Erythroblast (primary cell): ENCODE results near the gene TP53AIP1.

Experiments
- GATA1 ChIP-seq: IDR thresholded peaks from 2 replicates; pipeline ENCODE4 v1.6.1; 2011; ENCODE audit warnings: low read depth, mild to moderate bottlenecking, control low read depth, low read length, moderate library complexity
- POLR2A ChIP-seq: IDR thresholded peaks from 2 replicates; pipeline ENCODE4 v1.6.1; 2011; ENCODE audit warnings: mild to moderate bottlenecking, low read length

DNA sequence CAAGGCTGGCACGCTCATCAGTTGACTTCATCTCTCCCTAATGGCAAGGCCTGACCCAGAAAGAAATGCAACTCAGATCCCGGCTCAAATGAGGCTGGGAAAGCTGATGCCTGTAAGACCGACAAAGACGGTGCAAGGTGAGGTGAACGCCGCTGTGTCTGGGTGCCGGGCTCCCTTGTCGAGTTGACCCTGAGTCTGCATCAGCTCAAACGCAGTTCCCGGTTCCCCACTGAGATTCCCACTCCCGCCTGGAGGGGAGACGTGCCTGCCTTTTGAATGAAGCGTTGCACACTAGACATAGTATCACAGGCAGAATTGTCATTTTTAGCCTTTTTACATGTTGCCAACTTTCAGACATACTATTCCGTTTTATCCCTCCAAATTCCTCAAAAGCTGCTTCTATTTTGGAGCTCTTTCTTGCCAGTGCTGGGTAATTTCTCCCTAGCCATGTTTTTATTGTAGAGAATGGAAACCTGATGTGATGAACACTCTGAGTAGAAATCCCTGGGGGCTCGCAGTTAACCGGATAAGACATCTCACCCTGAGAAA is 831 bp upstream of the TP53AIP1 start:
- TF ChIP-seq POLR2A (no peak), GATA1 (no peak)
